Osteocyte (in vitro differentiated cells): ENCODE data around the gene TP53INP2. TPM values are rescaled to one million over a fixed set of nuclear protein-coding genes. Genes with fewer than 3 reads are reported as not detected.

Experiments used
- DNase-seq: peaks from one replicate; pipeline ENCODE4 v3.0.0; 2021; ENCODE audit warnings: mixed read lengths; ENCODE audit not compliant: unreplicated experiment; ENCODE audit errors: extremely low spot score
- H3K27ac Mint-ChIP-seq: one replicate; pipeline ENCODE4 v1.8.0; 2021; ENCODE audit warnings: mild to moderate bottlenecking, mixed read lengths; ENCODE audit not compliant: unreplicated experiment
- H3K27me3 Mint-ChIP-seq: one replicate; pipeline ENCODE4 v1.8.0; 2021; ENCODE audit warnings: mixed read lengths; ENCODE audit not compliant: unreplicated experiment
- H3K36me3 Mint-ChIP-seq: one replicate; pipeline ENCODE4 v1.8.0; 2021; ENCODE audit warnings: mixed read lengths; ENCODE audit not compliant: unreplicated experiment
- H3K4me1 Mint-ChIP-seq: one replicate; pipeline ENCODE4 v1.8.0; 2021; ENCODE audit warnings: mixed read lengths; ENCODE audit not compliant: unreplicated experiment
- H3K4me3 Mint-ChIP-seq: one replicate; pipeline ENCODE4 v1.8.0; 2021; ENCODE audit warnings: mild to moderate bottlenecking, moderate library complexity, mixed read lengths; ENCODE audit not compliant: unreplicated experiment
- H3K9me3 Mint-ChIP-seq: one replicate; pipeline ENCODE4 v1.8.0; 2021; ENCODE audit warnings: mixed read lengths; ENCODE audit not compliant: unreplicated experiment
- CTCF ChIP-seq: fragments of 200-600 bp; sonication (generic); IDR thresholded peaks from 2 replicates; pipeline ENCODE4 v1.5.0; 2021; ENCODE audit warnings: antibody characterized with exemption, mild to moderate bottlenecking, moderate library complexity
- total RNA-seq: library from RNA; stranded (reverse); gene quantifications from 2 replicates; pipeline ENCODE4 v1.2.1, GENCODE V29; 2021

The TP53INP2 gene
- total RNA-seq, 1 donor from 2014 or later, result 34.3 TPM

GRCh38 chr20:34673412-34673811 is 30.7 kb upstream of the TP53INP2 start:
- DNase-seq, result no peak
- peaks cover 3% of the 10 kb centered on the region for H3K36me3 Mint-ChIP-seq
- H3K27me3 Mint-ChIP-seq, result no peaks in the 10 kb centered on the region
- no peak overlapping the region for H3K4me3 Mint-ChIP-seq
- H3K4me1 Mint-ChIP-seq, result peaks cover 17% of the 10 kb centered on the region
- no peaks in the 10 kb centered on the region for H3K9me3 Mint-ChIP-seq
- H3K27ac Mint-ChIP-seq, result no peak overlapping the region
- no peak for TF ChIP-seq CTCF

GRCh38 chr20:34675561-34675960 is 28.6 kb upstream of the TP53INP2 start:
- H3K4me3 Mint-ChIP-seq, result no peak overlapping the region
- TF ChIP-seq CTCF, result no peak
- DNase-seq, result no peak
- no peaks in the 10 kb centered on the region for H3K36me3 Mint-ChIP-seq
- no peaks in the 10 kb centered on the region for H3K9me3 Mint-ChIP-seq
- no peaks in the 10 kb centered on the region for H3K27me3 Mint-ChIP-seq
- H3K4me1 Mint-ChIP-seq, result peaks cover 17% of the 10 kb centered on the region
- no peak overlapping the region for H3K27ac Mint-ChIP-seq

GRCh38 chr20:34675993-34676641 is 28.0 kb upstream of the TP53INP2 start:
- Mint-ChIP-seq H3K4me3 (peak overlapping the region; percentile 95), H3K4me1 (peaks cover 17% of the 10 kb centered on the region), H3K27me3 (no peaks in the 10 kb centered on the region), H3K27ac (peak overlapping the region; percentile 93), H3K36me3 (no peaks in the 10 kb centered on the region), H3K9me3 (no peaks in the 10 kb centered on the region)
- TF ChIP-seq CTCF, result no peak
- DNase-seq, result no peak

GRCh38 chr20:34676642-34677373 is 27.3 kb upstream of the TP53INP2 start, which contains the start of gene PIGU:
Gene PIGU, minus strand, starts transcription at chr20:34677092. Its CDS starts 7 bp downstream, at chr20:34677085.
- Mint-ChIP-seq H3K27ac (peak within 1 kb of the TSS; percentile 93), H3K4me3 (peak within 1 kb of the TSS; percentile 95), H3K36me3 (no peaks in the 10 kb centered on the region), H3K9me3 (no peaks in the 10 kb centered on the region), H3K4me1 (peaks cover 17% of the 10 kb centered on the region), H3K27me3 (no peaks in the 10 kb centered on the region)
- TF ChIP-seq CTCF, result peak; percentile 10
- DNase-seq, result peak; percentile 98

GRCh38 chr20:34680586-34681175 is 23.5 kb upstream of the TP53INP2 start:
- Mint-ChIP-seq H3K4me1 (peaks cover 11% of the 10 kb centered on the region), H3K4me3 (no peak overlapping the region), H3K27me3 (no peaks in the 10 kb centered on the region), H3K9me3 (no peaks in the 10 kb centered on the region), H3K27ac (no peak overlapping the region), H3K36me3 (no peaks in the 10 kb centered on the region)
- DNase-seq, result no peak
- no peak for TF ChIP-seq CTCF
